Measurements from ENCODE around the gene SRSF8.

DNA sequence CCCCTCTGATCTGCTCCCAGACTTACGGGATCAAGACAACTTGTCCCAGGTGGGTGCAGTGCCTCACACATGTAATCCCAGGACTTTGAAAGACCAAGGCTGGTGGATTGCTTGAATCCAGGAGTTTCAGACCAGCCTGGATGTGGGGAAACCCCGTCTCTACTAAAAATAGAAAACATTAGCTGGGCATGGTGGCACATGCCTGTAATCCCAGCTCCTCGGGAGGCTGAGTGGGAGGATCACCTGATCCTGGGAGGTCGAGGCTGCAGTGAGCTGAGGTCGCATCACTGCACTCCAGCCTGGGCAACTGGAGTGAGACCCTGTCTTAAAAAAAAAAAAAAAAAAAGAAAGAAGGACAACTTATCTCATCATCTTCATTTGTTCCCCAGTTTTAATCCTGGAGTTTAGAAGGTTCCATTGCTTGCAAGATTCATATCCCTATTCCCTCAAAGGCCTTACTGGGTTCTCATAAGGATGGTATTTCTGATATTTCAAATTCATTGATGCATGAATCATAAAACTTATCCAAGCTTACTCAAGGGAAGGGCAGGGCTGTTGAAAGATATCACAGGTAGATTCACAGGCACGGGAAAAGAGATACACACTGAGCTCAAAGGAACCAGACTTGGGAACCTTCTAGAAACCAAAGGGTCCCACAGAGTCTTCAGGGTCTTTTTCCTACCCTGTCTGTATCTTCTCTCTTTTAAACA, 37.6 kb downstream of the SRSF8 start:
- no peak for TF ChIP-seq ELF1 (tag; IDR thresholded peaks at IDR 0.05)
- no peak for TF ChIP-seq CHD1 (IDR thresholded peaks at IDR 0.05; ENCODE audit: low read length)
- no peak for TF ChIP-seq CTCF (IDR thresholded peaks at IDR 0.05 in 2 of 3, conservative IDR thresholded peaks at IDR 0.05 in 1 of 3; ENCODE audit: insufficient read depth in 2 of 3, low read depth in 1 of 3, low read length in 3 of 3)
- no peak for TF ChIP-seq U2AF2 (optimal IDR thresholded peaks at IDR 0.05; ENCODE audit: low read depth, low read length)
- no peak for TF ChIP-seq AFF1 (IDR thresholded peaks at IDR 0.05; ENCODE audit: low read depth in 1 of 2, partially characterized antibody in 2 of 2)
- no peak for TF ChIP-seq CBFB (CRISPR knock-in tag; IDR thresholded peaks at IDR 0.05)
- TF ChIP-seq PTBP1 (IDR thresholded peaks at IDR 0.05; ENCODE audit: low read depth, low read length), result no peak
